OCI-LY7 (cell line): ENCODE results near the gene CCNK. TPM values are rescaled to one million over a fixed set of nuclear protein-coding genes. Genes with fewer than 3 reads are reported as not detected.

Source experiments
- BruUV-seq: library from RNA; stranded (reverse); fragments of 400-500 nt; replicated peaks from 2 replicates; lab custom pipeline; 2021; lab: Mats Ljungman, UMichigan
- CTCF ChIA-PET: fragments of 300-600 bp; sonication (Branson Sonifier 250); formaldehyde crosslinking; loops from one replicate; lab custom pipeline; 2022; ENCODE audit warnings: antibody characterized with exemption; ENCODE audit not compliant: unreplicated experiment; lab: Charles Lee
- POLR2A ChIA-PET: fragments of 300-600 bp; sonication (Branson Sonifier 250); formaldehyde crosslinking; loops from one replicate; lab custom pipeline; 2022; ENCODE audit warnings: antibody characterized with exemption; lab: Charles Lee
- DNase-seq: peaks from one replicate; pipeline ENCODE4 v3.0.0-alpha.2; 2015; ENCODE audit warnings: low spot score
- H2AFZ ChIP-seq: fragments of 200-600 bp; sonication (generic), shearing (Covaris generic); 2 replicates; pipeline ENCODE4 v1.6.1; 2014; ENCODE audit warnings: mild to moderate bottlenecking, antibody characterized with exemption, low read length, moderate library complexity
- H3K27ac ChIP-seq: fragments of 200-600 bp; sonication (generic); 2 replicates; pipeline ENCODE4 v1.5.1; 2014; ENCODE audit warnings: mixed run types, low read depth, mild to moderate bottlenecking, moderate library complexity, low read length, inconsistent platforms; ENCODE audit not compliant: poor library complexity, severe bottlenecking
- H3K36me3 ChIP-seq: fragments of 200-600 bp; sonication (generic); 2 replicates; pipeline ENCODE4 v1.6.1; 2014; ENCODE audit warnings: mild to moderate bottlenecking, antibody characterized with exemption, low read length, moderate library complexity, mixed read lengths; ENCODE audit not compliant: insufficient read depth
- H3K4me1 ChIP-seq: fragments of 200-600 bp; sonication (generic); 2 replicates; pipeline ENCODE4 v1.5.1; 2014; ENCODE audit warnings: mild to moderate bottlenecking, low read length; ENCODE audit not compliant: insufficient read depth, poor library complexity, severe bottlenecking
- H3K4me2 ChIP-seq: fragments of 200-600 bp; sonication (generic); 2 replicates; pipeline ENCODE4 v1.6.1; 2014; ENCODE audit warnings: mild to moderate bottlenecking, low read length
- H3K4me3 ChIP-seq: fragments of 200-600 bp; sonication (generic); 2 replicates; pipeline ENCODE4 v1.5.1; 2014; ENCODE audit warnings: mild to moderate bottlenecking, low read depth, low read length; ENCODE audit not compliant: poor library complexity, severe bottlenecking
- H3K79me2 ChIP-seq: fragments of 200-600 bp; sonication (generic); 2 replicates; pipeline ENCODE4 v1.6.1; 2016; ENCODE audit warnings: low read depth, mild to moderate bottlenecking, low read length, moderate library complexity, mixed read lengths; ENCODE audit not compliant: insufficient read depth
- H3K9me2 ChIP-seq: fragments of 200-600 bp; sonication (generic); 2 replicates; pipeline ENCODE4 v1.6.1; 2016; ENCODE audit warnings: mild to moderate bottlenecking, low read length, mixed read lengths; ENCODE audit not compliant: insufficient read depth
- H3K9me3 ChIP-seq: fragments of 200-600 bp; sonication (generic); 2 replicates; pipeline ENCODE4 v1.6.1; 2014; ENCODE audit warnings: mild to moderate bottlenecking, mixed run types, low read length, mixed read lengths
- H4K20me1 ChIP-seq: fragments of 200-600 bp; sonication (generic); 2 replicates; pipeline ENCODE4 v1.6.1; 2014; ENCODE audit warnings: mild to moderate bottlenecking, antibody characterized with exemption, low read length, moderate library complexity, mixed read lengths; ENCODE audit not compliant: insufficient read depth
- EZH2phosphoT487 ChIP-seq: fragments of 200-600 bp; sonication (generic); IDR thresholded peaks from 2 replicates; pipeline ENCODE4 v1.6.1; 2018; ENCODE audit warnings: low read depth, borderline replicate concordance, mild to moderate bottlenecking, mixed run types, antibody characterized with exemption, low read length, moderate library complexity, mixed read lengths
- intact Hi-C: fragments of 100-400 bp; cut with micrococcal nuclease; formaldehyde crosslinking; loops from one replicate; pipeline ENCODE4 v1.10.0; 2022; ENCODE audit not compliant: unreplicated experiment
- total RNA-seq, 2 experiments: library from RNA; depleted of rRNA in 1 of 2; stranded (reverse); fragments of >200 nt in 1 of 2; shearing (Covaris generic) in 1 of 2; gene quantifications; 2 replicates each; pipeline ENCODE4 v1.2.3, GENCODE V29; 2014 to 2022
- TF ChIP-seq, protein P1 (sequence below): fragments of 200-600 bp; sonication (generic); conservative IDR thresholded peaks from 2 replicates; pipeline ENCODE4 v1.5.1; 2014; ENCODE audit warnings: mild to moderate bottlenecking, antibody characterized with exemption, low read length, moderate library complexity, mixed read lengths

CCNK gene
- total RNA-seq, 2 experiments from 2014 or later, result 25.1 to 69.0 TPM

DNA sequence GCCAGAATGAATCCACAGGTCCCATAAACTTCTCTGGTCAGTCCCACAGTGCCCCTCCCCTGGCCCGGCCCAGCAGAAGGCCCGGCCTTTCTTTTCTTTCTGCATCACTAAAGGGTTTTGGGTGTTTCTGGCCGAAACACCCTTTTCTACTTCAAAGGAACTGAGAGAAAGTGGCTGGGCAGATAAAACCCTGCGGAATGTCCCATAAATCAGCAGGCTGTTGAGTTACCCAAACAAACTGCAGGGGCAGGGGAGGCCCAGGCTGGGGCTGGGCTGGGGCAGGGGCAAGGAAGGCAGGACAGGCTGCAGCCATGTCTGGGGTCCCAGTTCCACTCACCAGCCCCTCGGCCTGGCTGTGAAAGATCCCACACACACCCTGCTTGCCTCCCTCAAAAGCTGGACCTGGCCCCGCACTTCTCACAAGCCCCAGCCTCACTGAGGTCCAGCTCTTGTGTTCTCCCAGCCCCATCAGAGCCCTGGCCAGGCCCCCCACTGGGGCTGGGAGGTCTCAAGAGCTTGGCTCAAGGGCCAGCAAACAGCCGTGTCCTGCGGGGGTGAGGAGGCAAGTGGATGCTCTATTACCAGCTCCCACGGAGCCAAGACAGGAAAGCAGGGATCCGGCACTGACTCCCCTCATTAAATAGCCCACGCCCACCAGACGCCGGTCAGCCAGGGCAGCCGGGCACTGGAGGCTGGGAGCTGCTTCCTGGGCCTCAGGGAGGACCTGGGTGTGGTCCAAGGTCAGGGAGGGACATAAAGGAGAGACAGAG, 41.9 kb downstream of the CCNK start:
- intact Hi-C loops, result no loop called here
- H3K79me2 ChIP-seq, result no peaks in the 10 kb centered on the region
- DNase-seq, result no peak
- BruUV-seq, result no TSS peak
- H3K4me2 ChIP-seq, result no peak overlapping the region
- CTCF ChIA-PET, result no interaction called here
- no peak for TF ChIP-seq EZH2phosphoT487
- TF ChIP-seq, protein P1, sequence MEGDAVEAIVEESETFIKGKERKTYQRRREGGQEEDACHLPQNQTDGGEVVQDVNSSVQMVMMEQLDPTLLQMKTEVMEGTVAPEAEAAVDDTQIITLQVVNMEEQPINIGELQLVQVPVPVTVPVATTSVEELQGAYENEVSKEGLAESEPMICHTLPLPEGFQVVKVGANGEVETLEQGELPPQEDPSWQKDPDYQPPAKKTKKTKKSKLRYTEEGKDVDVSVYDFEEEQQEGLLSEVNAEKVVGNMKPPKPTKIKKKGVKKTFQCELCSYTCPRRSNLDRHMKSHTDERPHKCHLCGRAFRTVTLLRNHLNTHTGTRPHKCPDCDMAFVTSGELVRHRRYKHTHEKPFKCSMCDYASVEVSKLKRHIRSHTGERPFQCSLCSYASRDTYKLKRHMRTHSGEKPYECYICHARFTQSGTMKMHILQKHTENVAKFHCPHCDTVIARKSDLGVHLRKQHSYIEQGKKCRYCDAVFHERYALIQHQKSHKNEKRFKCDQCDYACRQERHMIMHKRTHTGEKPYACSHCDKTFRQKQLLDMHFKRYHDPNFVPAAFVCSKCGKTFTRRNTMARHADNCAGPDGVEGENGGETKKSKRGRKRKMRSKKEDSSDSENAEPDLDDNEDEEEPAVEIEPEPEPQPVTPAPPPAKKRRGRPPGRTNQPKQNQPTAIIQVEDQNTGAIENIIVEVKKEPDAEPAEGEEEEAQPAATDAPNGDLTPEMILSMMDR, result no peak
- no peaks in the 10 kb centered on the region for H4K20me1 ChIP-seq
- POLR2A ChIA-PET, result no interaction called here
- no peak overlapping the region for H3K4me3 ChIP-seq
- H3K4me1 ChIP-seq, result no peaks in the 10 kb centered on the region
- no peaks in the 10 kb centered on the region for H3K36me3 ChIP-seq
- no peaks in the 10 kb centered on the region for H3K9me3 ChIP-seq
- no peak overlapping the region for H2AFZ ChIP-seq
- no peaks in the 10 kb centered on the region for H3K9me2 ChIP-seq
- H3K27ac ChIP-seq, result no peak overlapping the region

DNA sequence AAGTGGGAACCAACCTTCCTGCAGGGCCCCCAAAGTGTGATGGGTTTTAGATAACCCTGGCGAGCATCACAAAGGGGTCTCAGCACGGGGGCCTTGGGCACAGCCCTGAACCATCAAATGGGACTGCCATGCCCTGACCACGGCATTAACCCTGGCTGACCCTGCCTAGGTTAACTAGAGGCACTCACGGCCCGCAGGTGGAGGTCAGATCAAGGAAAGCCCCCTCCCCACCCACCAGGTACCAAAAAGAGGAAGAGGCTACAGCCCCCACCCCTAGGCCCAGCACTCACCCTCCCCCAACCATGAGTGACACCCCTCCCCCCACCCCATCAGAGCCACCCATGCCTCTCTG, 42.5 kb downstream of the CCNK start:
- ChIA-PET POLR2A (no interaction called here), CTCF (no interaction called here)
- TF ChIP-seq, protein P1, result no peak
- DNase-seq, result no peak
- H3K4me3 ChIP-seq, result no peak overlapping the region
- H3K4me2 ChIP-seq, result no peak overlapping the region
- H3K4me1 ChIP-seq, result no peaks in the 10 kb centered on the region
- no peak overlapping the region for H2AFZ ChIP-seq
- BruUV-seq, result no TSS peak
- no peaks in the 10 kb centered on the region for H3K36me3 ChIP-seq
- intact Hi-C loops, result no loop called here
- no peak overlapping the region for H3K27ac ChIP-seq
- no peaks in the 10 kb centered on the region for H3K79me2 ChIP-seq
- no peaks in the 10 kb centered on the region for H3K9me2 ChIP-seq
- no peaks in the 10 kb centered on the region for H3K9me3 ChIP-seq
- no peaks in the 10 kb centered on the region for H4K20me1 ChIP-seq

DNA sequence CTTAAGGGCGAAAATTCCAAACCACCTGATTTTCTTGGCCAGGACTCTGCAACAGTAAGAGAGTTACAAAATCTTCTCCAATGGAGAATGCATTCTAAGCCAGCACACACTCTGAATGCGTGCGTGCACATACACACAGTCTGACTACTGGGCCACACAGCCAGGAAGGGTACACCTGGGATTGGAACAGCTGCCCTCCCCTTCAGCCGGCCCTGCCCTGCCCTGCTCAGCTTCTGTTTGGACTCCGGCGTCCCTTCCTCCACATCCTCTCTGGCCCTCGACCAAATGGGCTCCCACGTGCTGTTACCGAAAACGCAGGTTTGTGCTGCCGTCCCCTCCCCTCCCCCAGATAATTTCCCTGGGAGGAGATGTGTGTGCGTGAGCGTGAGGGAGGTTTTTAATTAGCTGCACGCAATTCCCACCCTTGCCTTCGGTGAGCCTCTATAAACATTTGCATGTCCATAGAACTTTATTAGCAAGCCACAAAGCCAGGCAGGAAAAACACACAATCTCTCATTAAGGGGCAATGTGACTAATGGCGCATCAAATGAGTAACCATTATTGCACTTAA, 43.0 kb downstream of the CCNK start:
- Histone ChIP-seq H3K79me2 (no peaks in the 10 kb centered on the region), H3K36me3 (no peaks in the 10 kb centered on the region), H2AFZ (no peak overlapping the region), H3K4me1 (no peaks in the 10 kb centered on the region), H3K9me3 (no peaks in the 10 kb centered on the region), H3K27ac (no peak overlapping the region), H3K9me2 (no peaks in the 10 kb centered on the region), H3K4me2 (no peak overlapping the region), H4K20me1 (no peaks in the 10 kb centered on the region), H3K4me3 (no peak overlapping the region)
- BruUV-seq, result no TSS peak
- ChIA-PET POLR2A (interaction anchor here (0.6 kb wide), 1 partner anchor 59 kb away, joined by 3 read pairs; no protein-coding TSS in a partner anchor), CTCF (interaction anchor here (0.6 kb wide), 1 partner anchor 388 kb away, joined by 3 read pairs; no protein-coding TSS in a partner anchor)
- TF ChIP-seq EZH2phosphoT487, result no peak
- TF ChIP-seq, protein P1, result no peak
- intact Hi-C loops, result no loop called here
- no peak for DNase-seq
